NCI-H2171 treated with DMSO at 0.1 percent for 48 hours (cell line): ENCODE measurements around the gene GOT2.
"Not testable (repeated sequence)": the region's sequence is repeated elsewhere in the genome, so short reads cannot be mapped to it uniquely, and the experiment has no call there.

ENCODE experiments used
- DNase-seq: peaks from one replicate; lab custom pipeline; 2025; lab: John Stamatoyannopoulos, UW

GOT2 gene

GRCh38 chr16:58733671-58734458 lies at the start of gene GOT2:
TSS of gene GOT2 (minus strand) at chr16:58734316. CDS start at chr16:58734228, 88 bp downstream.
- DNase-seq: peak; percentile 85

GRCh38 chr16:58779291-58779690 lies 45.2 kb upstream of the GOT2 start:
- DNase-seq: not testable (repeated sequence)

- DNase-seq: no peak
Observed at GRCh38 chr16:58773870-58774269, 39.8 kb upstream of the GOT2 start.

GRCh38 chr16:58768145-58768544 lies 34.0 kb upstream of the GOT2 start:
- DNase-seq: no peak

GRCh38 chr16:58767581-58767980 lies 33.5 kb upstream of the GOT2 start:
- peak; percentile 4 for DNase-seq

- no peak for DNase-seq
Observed at GRCh38 chr16:58756650-58757332, 22.7 kb upstream of the GOT2 start.

- DNase-seq: peak; percentile 68
Observed at GRCh38 chr16:58755989-58756649, 22.0 kb upstream of the GOT2 start.

GRCh38 chr16:58753711-58754134 lies 19.6 kb upstream of the GOT2 start:
- DNase-seq: no peak

GRCh38 chr16:58744497-58744896 lies 10.4 kb upstream of the GOT2 start:
- DNase-seq: no peak

- DNase-seq: no peak
Observed at GRCh38 chr16:58741976-58742375, 7.9 kb upstream of the GOT2 start.

- no peak for DNase-seq
Observed at GRCh38 chr16:58741166-58741565, 7.0 kb upstream of the GOT2 start.

GRCh38 chr16:58738672-58739296 lies 4.7 kb upstream of the GOT2 start:
- DNase-seq: no peak

GRCh38 chr16:58736341-58736740 lies 2.2 kb upstream of the GOT2 start:
- DNase-seq: not testable (repeated sequence)

GRCh38 chr16:58734459-58734787 lies 307 bp upstream of the GOT2 start:
- no peak for DNase-seq

GRCh38 chr16:58733248-58733670 lies 857 bp downstream of the GOT2 start:
- DNase-seq: no peak

GRCh38 chr16:58732545-58733247 lies 1.4 kb downstream of the GOT2 start:
- no peak for DNase-seq

- DNase-seq: no peak
Observed at GRCh38 chr16:58730724-58731370, 3.3 kb downstream of the GOT2 start.

GRCh38 chr16:58727796-58728568 lies 6.1 kb downstream of the GOT2 start:
- DNase-seq: no peak

- DNase-seq: no peak
Observed at GRCh38 chr16:58727028-58727781, 6.9 kb downstream of the GOT2 start.

GRCh38 chr16:58723109-58723508 lies 11.0 kb downstream of the GOT2 start:
- no peak for DNase-seq
